H1 (cell line): ENCODE results near the gene TMOD4. TPM values are rescaled to one million over a fixed set of nuclear protein-coding genes. Genes with fewer than 3 reads are reported as not detected.

Experiments
- RBBP5 ChIP-seq: IDR thresholded peaks from 2 replicates; pipeline ENCODE4 v1.7.1; 2012; ENCODE audit warnings: low read depth, mild to moderate bottlenecking, inconsistent platforms, low read length, moderate library complexity, borderline replicate concordance
- RXRA ChIP-seq: IDR thresholded peaks from 2 replicates; pipeline ENCODE4 v1.6.1; 2011; ENCODE audit warnings: low read depth, mild to moderate bottlenecking, low read length, moderate library complexity; ENCODE audit not compliant: insufficient read depth
- polyA plus RNA-seq, 7 experiments: library from polyadenylated mRNA; depleted of rRNA in 3 of 7; stranded (reverse) in 5 of 7; unstranded in 2 of 7; fragments of >200 nt in 5 of 7; fragments of 200-250 nt in 2 of 7; gene quantifications; 1 replicate in 5 of 7; 2 replicates in 1 of 7; 4 replicates in 1 of 7; pipeline versions ENCODE4 v1.2.1 to v1.2.3, GENCODE V29; 2011 to 2013; ENCODE audit warnings: missing spikeins in 2 of 7, mixed read lengths in 2 of 7
- total RNA-seq: library from RNA; stranded (reverse); fragmentation: NEBNext Ultra II Directional; extraction: Animal tissue kit (Norgen Biotek cat#: 25700); gene quantifications from 2 replicates; pipeline ENCODE4 v1.2.1, GENCODE V29; 2021

The TMOD4 gene
- total and polyA plus RNA-seq, 2 of the 8 experiments (the other 6 are each of a cell fraction or from before 2014, with no cell fraction given): 0.42 TPM; not detected in 1

DNA sequence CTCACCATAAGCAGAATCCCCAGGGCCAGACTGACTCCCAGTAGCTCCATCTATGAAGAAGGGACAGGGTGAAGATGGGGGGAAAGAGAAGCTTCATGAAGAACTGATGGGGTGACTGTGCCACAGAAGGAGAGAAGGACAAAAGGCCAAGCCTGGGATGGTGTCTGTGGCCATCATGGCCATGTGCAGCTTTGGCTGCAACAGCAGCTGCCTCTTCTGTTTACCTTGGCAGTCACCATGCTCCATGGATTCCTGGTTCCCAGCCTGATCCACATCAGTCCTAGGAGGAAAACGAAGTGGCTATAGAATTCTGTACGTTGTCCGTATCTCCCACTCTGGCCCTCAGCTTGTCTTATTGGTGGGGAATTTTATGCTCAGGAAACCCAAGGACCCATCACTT, 41.4 kb downstream of the TMOD4 start (continued):
- TF ChIP-seq RBBP5: no peak
- no peak for TF ChIP-seq RXRA
- TF ChIP-seq, all 59 proteins: peak for 0
